SK-N-SH (cell line): ENCODE data around the gene HOXB7. TPM values are rescaled to one million over a fixed set of nuclear protein-coding genes. Genes with fewer than 3 reads are reported as not detected.

ENCODE experiments used
- CTCF ChIA-PET: fragments of 300-600, 350-600 bp; formaldehyde crosslinking; extraction: SDS; loops from one replicate; lab custom pipeline; 2021; lab: Yijun Ruan, JAX
- POLR2A ChIA-PET: fragments of 350-600 bp; sonication (Branson Sonifier 250); formaldehyde crosslinking; extraction: SDS; loops from one replicate; lab custom pipeline; 2020; ENCODE audit warnings: antibody characterized with exemption, inconsistent platforms; lab: Yijun Ruan, JAX
- DNase-seq: peaks from one replicate; pipeline ENCODE4 v3.0.0; 2012
- H2AFZ ChIP-seq: fragments of 200-600 bp; sonication (generic); 2 replicates; pipeline ENCODE4 v1.8.1; 2016; ENCODE audit warnings: antibody characterized with exemption, mild to moderate bottlenecking, low read depth
- H3F3A ChIP-seq: fragments of 200-600 bp; sonication (generic); replicated peaks from 2 replicates; pipeline ENCODE3; 2016; ENCODE audit warnings: antibody characterized with exemption, mild to moderate bottlenecking; ENCODE audit not compliant: insufficient read depth
- H3K27ac ChIP-seq, 2 experiments: fragments of 200-500 bp in 1 of 2; fragments of 200-600 bp in 1 of 2; sonication (Bioruptor generic) in 1 of 2; sonication (generic), shearing (Covaris generic) in 1 of 2; 2 replicates each; pipeline versions ENCODE4 v1.5.1 to v1.6.1; 2014 to 2016; ENCODE audit warnings: low read depth in 2 of 2, inconsistent platforms in 1 of 2, low read length in 1 of 2, mild to moderate bottlenecking in 1 of 2, mixed read lengths in 1 of 2
- H3K27me3 ChIP-seq: fragments of 200-600 bp; sonication (generic), shearing (Covaris generic); 2 replicates; pipeline ENCODE4 v1.6.1; 2016; ENCODE audit warnings: mixed run types; ENCODE audit not compliant: insufficient read depth
- H3K36me3 ChIP-seq, 2 experiments: fragments of 200-500 bp in 1 of 2; fragments of 200-600 bp in 1 of 2; sonication (Bioruptor generic) in 1 of 2; sonication (generic) in 1 of 2; replicated peaks in 1 of 2; 2 replicates each; pipeline versions ENCODE3 to v1.5.1; 2014 to 2016; ENCODE audit warnings: low read length in 1 of 2, mild to moderate bottlenecking in 1 of 2; ENCODE audit not compliant: insufficient read depth in 2 of 2, control insufficient read depth in 1 of 2
- H3K4me1 ChIP-seq, 2 experiments: fragments of 200-500 bp in 1 of 2; fragments of 200-600 bp in 1 of 2; sonication (Bioruptor generic) in 1 of 2; sonication (generic), shearing (Covaris generic) in 1 of 2; 2 replicates each; pipeline versions ENCODE4 v1.5.1 to v1.6.1; 2014 to 2016; ENCODE audit warnings: low read depth in 1 of 2, low read length in 1 of 2, mixed run types in 1 of 2; ENCODE audit not compliant: insufficient read depth in 2 of 2, control insufficient read depth in 1 of 2
- H3K4me2 ChIP-seq: fragments of 200-600 bp; sonication (generic), shearing (Covaris generic); 2 replicates; pipeline ENCODE4 v1.6.1; 2017; ENCODE audit warnings: mixed run types
- H3K4me3 ChIP-seq, 2 experiments: fragments of 200-500 bp in 1 of 2; fragments of 200-600 bp in 1 of 2; sonication (Bioruptor generic) in 1 of 2; sonication (generic), shearing (Covaris generic) in 1 of 2; 2 replicates each; pipeline versions ENCODE4 v1.5.1 to v1.8.1; 2014 to 2016; ENCODE audit warnings: low read depth in 2 of 2, inconsistent platforms in 1 of 2, low read length in 1 of 2, mild to moderate bottlenecking in 1 of 2, mixed read lengths in 1 of 2, moderate library complexity in 1 of 2
- H3K79me2 ChIP-seq: fragments of 200-600 bp; sonication (generic); 2 replicates; pipeline ENCODE4 v1.8.1; 2017; ENCODE audit warnings: mild to moderate bottlenecking; ENCODE audit not compliant: insufficient read depth
- H3K9ac ChIP-seq: fragments of 200-600 bp; sonication (generic); 2 replicates; pipeline ENCODE4 v1.6.1; 2017; ENCODE audit warnings: mixed run types
- H3K9me2 ChIP-seq: fragments of 200-600 bp; sonication (generic); 2 replicates; pipeline ENCODE4 v1.6.1; 2017; ENCODE audit warnings: mixed run types
- H3K9me3 ChIP-seq: fragments of 200-600 bp; sonication (generic); 2 replicates; pipeline ENCODE4 v1.6.1; 2017; ENCODE audit warnings: mixed run types, mild to moderate bottlenecking, moderate library complexity
- H4K20me1 ChIP-seq: fragments of 200-600 bp; sonication (generic); 2 replicates; pipeline ENCODE4 v1.6.1; 2017; ENCODE audit warnings: mild to moderate bottlenecking, mixed run types; ENCODE audit not compliant: insufficient read depth
- EZH2phosphoT487 ChIP-seq: fragments of 200-600 bp; sonication (generic); IDR thresholded peaks from 2 replicates; pipeline ENCODE4 v1.6.1; 2017; ENCODE audit warnings: low read depth, mixed run types, mild to moderate bottlenecking, antibody characterized with exemption, moderate library complexity, borderline replicate concordance
- FOXM1 ChIP-seq: IDR thresholded peaks from 2 replicates; pipeline ENCODE4 v1.4.0; 2012; ENCODE audit warnings: low read depth, mild to moderate bottlenecking
- GABPA ChIP-seq: IDR thresholded peaks from 2 replicates; pipeline ENCODE4 v1.4.0; 2012; ENCODE audit warnings: low read depth, mild to moderate bottlenecking
- GATA2 ChIP-seq: sonication (generic); formaldehyde crosslinking; IDR thresholded peaks from 2 replicates; pipeline ENCODE4 v1.5.0; 2020; ENCODE audit warnings: mild to moderate bottlenecking, missing genetic modification reagents
- IRF3 ChIP-seq: fragments of 150-350 bp; IDR thresholded peaks from 2 replicates; pipeline ENCODE4 v1.6.1; 2016; ENCODE audit warnings: mild to moderate bottlenecking, low read depth, low read length
- MEF2A ChIP-seq: IDR thresholded peaks from 2 replicates; pipeline ENCODE4 v1.4.0; 2012; ENCODE audit warnings: low read depth, borderline replicate concordance
- NFIC ChIP-seq: IDR thresholded peaks from 2 replicates; pipeline ENCODE4 v1.4.0; 2012; ENCODE audit warnings: borderline replicate concordance
- NRF1 ChIP-seq: IDR thresholded peaks from 2 replicates; pipeline ENCODE4 v1.6.1; 2012; ENCODE audit warnings: low read depth, mild to moderate bottlenecking, low read length
- PBX3 ChIP-seq: IDR thresholded peaks from 2 replicates; pipeline ENCODE4; 2012
- POLR2AphosphoS5 ChIP-seq: IDR thresholded peaks from 2 replicates; pipeline ENCODE4 v1.6.1; 2012; ENCODE audit warnings: low read depth, low read length
- RCOR1 ChIP-seq: fragments of 150-350 bp; IDR thresholded peaks from 2 replicates; pipeline ENCODE4 v1.6.1; 2017; ENCODE audit warnings: antibody characterized with exemption, low read length
- SIN3A ChIP-seq: IDR thresholded peaks from 2 replicates; pipeline ENCODE4 v1.6.1; 2012; ENCODE audit warnings: low read depth, mild to moderate bottlenecking, low read length, moderate library complexity, borderline replicate concordance
- SMC3 ChIP-seq: IDR thresholded peaks from 2 replicates; pipeline ENCODE4 v1.6.1; 2012; ENCODE audit warnings: low read depth, low read length, improper control_type of control experiment
- TAF1 ChIP-seq: IDR thresholded peaks from 2 replicates; pipeline ENCODE4 v1.6.1; 2012; ENCODE audit warnings: low read depth, mild to moderate bottlenecking, low read length, moderate library complexity, borderline replicate concordance
- TCF12 ChIP-seq: IDR thresholded peaks from 2 replicates; pipeline ENCODE4 v1.4.0; 2012
- USF1 ChIP-seq: IDR thresholded peaks from 2 replicates; pipeline ENCODE4 v1.4.0; 2012; ENCODE audit warnings: low read depth, borderline replicate concordance
- YY1 ChIP-seq: IDR thresholded peaks from 2 replicates; pipeline ENCODE4 v1.4.0; 2012; ENCODE audit warnings: low read depth, mild to moderate bottlenecking
- WGBS: methylation state at CpG from one replicate; pipeline ENCODE4 v1.1.6; 2017; ENCODE audit warnings: low lambda C conversion rate; 5-methylcytosine and 5-hydroxymethylcytosine counted together
- polyA plus RNA-seq, 3 experiments: library from polyadenylated mRNA; depleted of rRNA; stranded (reverse); fragments of >200 nt; gene quantifications; 2 replicates each; pipeline ENCODE4 v1.2.3, GENCODE V29; 2012
- TF ChIP-seq, protein P1 (sequence below): IDR thresholded peaks from 2 replicates; pipeline ENCODE4 v1.4.0; 2012; ENCODE audit warnings: low read depth
- TF ChIP-seq, protein P2 (sequence below): fragments of 150-350 bp; IDR thresholded peaks from 2 replicates; pipeline ENCODE4 v1.6.1; 2017; ENCODE audit warnings: antibody characterized with exemption, low read length, low read depth, borderline replicate concordance

Gene HOXB7
- polyA plus RNA-seq, 1 of the 3 experiments (the other 2 are of a cell fraction) = not detected

DNA sequence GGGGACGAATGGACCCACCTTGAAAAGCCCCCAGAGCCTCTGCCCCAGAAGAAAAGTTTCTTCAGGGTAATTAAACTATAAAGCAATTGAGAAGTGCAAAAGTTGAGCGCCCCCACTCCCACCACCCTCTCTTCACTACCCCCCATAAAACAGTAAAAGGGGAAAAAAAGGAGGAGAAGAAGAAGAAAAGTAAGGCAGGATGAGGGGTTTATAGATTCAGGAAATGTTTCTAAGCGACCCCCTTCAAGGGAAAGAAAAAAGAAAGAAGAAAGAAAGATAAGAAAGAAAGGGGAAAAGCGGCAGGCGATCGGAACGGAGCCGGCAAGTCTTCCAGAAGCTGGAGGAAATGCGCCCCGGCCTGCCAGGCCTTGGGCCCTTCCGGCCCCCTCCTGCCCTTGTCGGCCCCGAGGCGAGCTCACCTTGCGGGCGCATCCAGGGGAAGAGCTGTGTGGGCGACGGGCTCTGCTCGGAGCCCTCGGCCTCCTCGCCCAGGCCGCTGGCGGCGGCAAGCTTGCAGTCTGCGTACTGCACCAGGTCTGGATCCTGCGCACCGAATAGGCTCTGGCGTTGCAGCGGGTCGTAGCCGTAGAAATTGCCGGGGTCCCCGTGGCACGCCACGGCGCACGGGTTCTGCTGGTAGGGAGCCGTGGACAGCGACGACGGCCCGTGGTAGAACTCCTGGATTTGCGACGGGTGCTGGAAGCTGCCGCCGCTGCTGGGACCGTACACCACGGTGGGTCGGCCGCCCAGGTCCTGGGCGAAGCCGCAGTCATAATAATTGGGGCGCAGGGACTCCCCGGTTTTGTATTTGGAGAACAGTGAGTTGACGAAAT lies 3.3 kb upstream of the HOXB7 start:
- Histone ChIP-seq H3K4me3 (no peak overlapping the region), H3K27ac (no peak overlapping the region), H2AFZ (no peak overlapping the region), H3K79me2 (no peaks in the 10 kb centered on the region), H3K9me2 (no peaks in the 10 kb centered on the region), H3K9me3 (no peaks in the 10 kb centered on the region), H3K36me3 (no peaks in the 10 kb centered on the region), H4K20me1 (peaks cover 29% of the 10 kb centered on the region), H3F3A (no peaks in the 10 kb centered on the region), H3K4me1 (no peaks in the 10 kb centered on the region; a peak in 1 of 4 replicates), H3K4me2 (no peak overlapping the region), H3K27me3 (peaks cover 99% of the 10 kb centered on the region), H3K9ac (no peak overlapping the region)
- DNase-seq = no peak
- ChIA-PET POLR2A (no interaction called here), CTCF (interaction anchor here (0.9 to 3.5 kb wide), 11 partner anchors 9 to 354 kb away, joined by 3 to 24 read pairs (median 5); partner anchors contain the start of gene HOXB5)
- TF ChIP-seq SIN3A (no peak), EZH2phosphoT487 (peak; percentile 98; the same call in 1 of the 2 replicates)
- 2% methylated on average over 33 of the region's 55 CpGs for WGBS

GRCh38 chr17:48612854-48613691 lies 2.3 kb upstream of the HOXB7 start:
- H3K4me1 ChIP-seq = no peaks in the 10 kb centered on the region; a peak in 1 of 4 replicates
- H3F3A ChIP-seq = no peaks in the 10 kb centered on the region
- no peak overlapping the region for H2AFZ ChIP-seq
- 2% methylated on average over 65 of the region's 67 CpGs for WGBS
- POLR2A ChIA-PET = no interaction called here
- no peaks in the 10 kb centered on the region for H3K9me3 ChIP-seq
- TF ChIP-seq MEF2A (no peak), PBX3 (no peak), NRF1 (no peak), IRF3 (no peak), SMC3 (no peak), NFIC (no peak), RCOR1 (no peak), SIN3A (no peak), POLR2AphosphoS5 (no peak), YY1 (no peak), FOXM1 (no peak), USF1 (no peak), GABPA (no peak), EZH2phosphoT487 (no peak), GATA2 (no peak), TAF1 (no peak), TCF12 (no peak)
- TF ChIP-seq, protein P1, sequence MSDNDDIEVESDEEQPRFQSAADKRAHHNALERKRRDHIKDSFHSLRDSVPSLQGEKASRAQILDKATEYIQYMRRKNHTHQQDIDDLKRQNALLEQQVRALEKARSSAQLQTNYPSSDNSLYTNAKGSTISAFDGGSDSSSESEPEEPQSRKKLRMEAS = no peak
- TF ChIP-seq, protein P2, sequence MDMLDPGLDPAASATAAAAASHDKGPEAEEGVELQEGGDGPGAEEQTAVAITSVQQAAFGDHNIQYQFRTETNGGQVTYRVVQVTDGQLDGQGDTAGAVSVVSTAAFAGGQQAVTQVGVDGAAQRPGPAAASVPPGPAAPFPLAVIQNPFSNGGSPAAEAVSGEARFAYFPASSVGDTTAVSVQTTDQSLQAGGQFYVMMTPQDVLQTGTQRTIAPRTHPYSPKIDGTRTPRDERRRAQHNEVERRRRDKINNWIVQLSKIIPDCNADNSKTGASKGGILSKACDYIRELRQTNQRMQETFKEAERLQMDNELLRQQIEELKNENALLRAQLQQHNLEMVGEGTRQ = no peak
- TF ChIP-seq, all 33 proteins: peak for 0
- peaks cover 26% of the 10 kb centered on the region for H4K20me1 ChIP-seq
- CTCF ChIA-PET = interaction anchor here (0.5 to 3.5 kb wide), 19 partner anchors 10 to 587 kb away, joined by 3 to 24 read pairs (median 4); partner anchors contain the start of genes HOXB5 and HOXB9
- no peaks in the 10 kb centered on the region for H3K9me2 ChIP-seq
- peaks cover 99% of the 10 kb centered on the region for H3K27me3 ChIP-seq
- H3K36me3 ChIP-seq = no peaks in the 10 kb centered on the region
- peak; percentile 88 for DNase-seq
- H3K4me3 ChIP-seq = 0 out of 4 replicates have a peak overlapping the region, but pooled peaks of 1 of the 2 experiments have one; percentile 15
- H3K79me2 ChIP-seq = no peaks in the 10 kb centered on the region
- peak overlapping the region; percentile 37; the same call in 1 of the 2 replicates for H3K4me2 ChIP-seq
- no peak overlapping the region for H3K27ac ChIP-seq
- no peak overlapping the region for H3K9ac ChIP-seq
